HCT116 (cell line): ENCODE results near the gene IL17RB. TPM values are rescaled to one million over a fixed set of nuclear protein-coding genes. Genes with fewer than 3 reads are reported as not detected.

Source experiments
- ATAC-seq: fragments of 200-7000 bp; cut with Tn5 transposase; 2 replicates; pipeline ENCODE4 v1.9.1; 2020; ENCODE audit warnings: mild to moderate bottlenecking, moderate library complexity
- BruUV-seq: library from RNA; stranded (reverse); fragments of 400-500 nt; replicated peaks from 2 replicates; lab custom pipeline; 2021; lab: Mats Ljungman, UMichigan
- CTCF ChIA-PET: fragments of 300-600 bp; sonication (Branson Sonifier 250); formaldehyde crosslinking; loops from one replicate; lab custom pipeline; 2021; ENCODE audit warnings: antibody characterized with exemption; lab: Charles Lee
- POLR2A ChIA-PET: fragments of 300-600, 350-600 bp; sonication (Branson Sonifier 250); formaldehyde crosslinking; loops from one replicate; lab custom pipeline; 2021; ENCODE audit warnings: antibody characterized with exemption; lab: Charles Lee
- RAD21 ChIA-PET, 2 experiments: fragments of 300-600 bp; sonication (Branson Sonifier 250); formaldehyde crosslinking; loops; one replicate each; lab custom pipeline; 2023; ENCODE audit warnings: low total read pairs in 2 of 2; ENCODE audit not compliant: uncharacterized antibody in 2 of 2, unreplicated experiment in 2 of 2, low non-redundant PET in 1 of 2; lab: Charles Lee
- DNase-seq: peaks from one replicate; pipeline ENCODE4 v3.0.0-alpha.2; 2010; ENCODE audit warnings: low read depth, low spot score
- H2AFZ ChIP-seq: fragments of 200-600 bp; shearing (Covaris generic), sonication (generic); 2 replicates; pipeline ENCODE4 v1.6.1; 2017; ENCODE audit warnings: low read depth, mixed run types, mixed read lengths, antibody characterized with exemption, low read length; ENCODE audit not compliant: poor library complexity, severe bottlenecking
- H3K27ac ChIP-seq: 2 replicates; pipeline ENCODE4 v1.5.1; 2012; ENCODE audit warnings: low read depth, low read length
- H3K27me3 ChIP-seq: fragments of 200-600 bp; sonication (generic); 2 replicates; pipeline ENCODE4 v1.6.1; 2016; ENCODE audit warnings: mixed run types, low read length, mixed read lengths; ENCODE audit not compliant: insufficient read depth
- H3K36me3 ChIP-seq, 2 experiments: fragments of 200-500 bp in 1 of 2; fragments of 200-600 bp in 1 of 2; sonication (Bioruptor generic) in 1 of 2; sonication (generic) in 1 of 2; 2 replicates each; pipeline versions ENCODE4 v1.5.1 to v1.6.1; 2014 to 2016; ENCODE audit warnings: low read length in 2 of 2, inconsistent platforms in 1 of 2, mixed read lengths in 1 of 2, mixed run types in 1 of 2; ENCODE audit not compliant: insufficient read depth in 2 of 2, control insufficient read depth in 1 of 2
- H3K4me1 ChIP-seq, 2 experiments: fragments of 200-600 bp in 1 of 2; sonication (generic) in 1 of 2; 2 replicates each; pipeline versions ENCODE4 v1.5.1 to v1.6.1; 2012 to 2017; ENCODE audit warnings: low read length in 2 of 2, inconsistent platforms in 1 of 2, mild to moderate bottlenecking in 1 of 2, mixed read lengths in 1 of 2, mixed run types in 1 of 2, moderate library complexity in 1 of 2; ENCODE audit not compliant: insufficient read depth in 2 of 2, control insufficient read depth in 1 of 2
- H3K4me2 ChIP-seq: fragments of 200-600 bp; sonication (generic); 2 replicates; pipeline ENCODE4 v1.6.1; 2017; ENCODE audit warnings: mixed run types, low read length, mixed read lengths
- H3K4me3 ChIP-seq, 2 experiments: fragments of 200-600 bp in 1 of 2; sonication (generic) in 1 of 2; replicated peaks in 1 of 2; 2 replicates each; pipeline ENCODE4 v1.5.1; 2011 to 2016; ENCODE audit warnings: low read length in 2 of 2, control low read depth in 1 of 2, low read depth in 1 of 2, mild to moderate bottlenecking in 1 of 2, mixed read lengths in 1 of 2, mixed run types in 1 of 2
- H3K79me2 ChIP-seq: fragments of 200-600 bp; sonication (generic); 2 replicates; pipeline ENCODE4 v1.6.1; 2017; ENCODE audit warnings: mild to moderate bottlenecking, mixed run types, low read length, moderate library complexity, mixed read lengths; ENCODE audit not compliant: insufficient read depth
- H3K9ac ChIP-seq: fragments of 200-600 bp; sonication (generic); 2 replicates; pipeline ENCODE4 v1.6.1; 2016; ENCODE audit warnings: low read length, mixed read lengths
- H3K9me2 ChIP-seq: fragments of 200-600 bp; sonication (generic), shearing (Covaris generic); 2 replicates; pipeline ENCODE4 v1.6.1; 2017; ENCODE audit warnings: mixed run types, mild to moderate bottlenecking, moderate library complexity; ENCODE audit not compliant: insufficient read depth
- H3K9me3 ChIP-seq, 2 experiments: fragments of 200-500 bp in 1 of 2; fragments of 200-600 bp in 1 of 2; sonication (Bioruptor generic) in 1 of 2; sonication (generic) in 1 of 2; 2 replicates each; pipeline ENCODE4 v1.6.1; 2014 to 2017; ENCODE audit warnings: low read length in 2 of 2, mixed read lengths in 2 of 2, inconsistent platforms in 1 of 2, low read depth in 1 of 2, mild to moderate bottlenecking in 1 of 2, mixed run types in 1 of 2, moderate library complexity in 1 of 2; ENCODE audit not compliant: control insufficient read depth in 1 of 2, insufficient read depth in 1 of 2
- H4K20me1 ChIP-seq: fragments of 200-600 bp; sonication (generic), shearing (Covaris generic); 2 replicates; pipeline ENCODE4 v1.6.1; 2017; ENCODE audit warnings: mixed run types, mild to moderate bottlenecking, moderate library complexity; ENCODE audit not compliant: insufficient read depth
- CTCF ChIP-seq, 3 experiments: fragments of 200-600 bp in 1 of 3; sonication (generic) in 1 of 3; IDR thresholded peaks in 2 of 3; conservative IDR thresholded peaks in 1 of 3; 2 replicates each; pipeline ENCODE4 v1.5.1; 2012 to 2017; ENCODE audit warnings: low read depth in 2 of 3, low read length in 2 of 3, antibody characterized with exemption in 1 of 3, borderline replicate concordance in 1 of 3, control low read depth in 1 of 3, mild to moderate bottlenecking in 1 of 3, mixed read lengths in 1 of 3, mixed run types in 1 of 3, moderate library complexity in 1 of 3; ENCODE audit not compliant: insufficient read depth in 1 of 3
- EGR1 ChIP-seq: IDR thresholded peaks from 2 replicates; pipeline ENCODE4 v1.6.1; 2012; ENCODE audit warnings: low read depth
- JUND ChIP-seq: IDR thresholded peaks from 2 replicates; pipeline ENCODE4 v1.6.1; 2012
- POLR2A ChIP-seq: IDR thresholded peaks from 2 replicates; pipeline ENCODE4 v1.7.0; 2011; ENCODE audit warnings: borderline replicate concordance; ENCODE audit not compliant: insufficient read depth, insufficient read length; ENCODE audit errors: extremely low read depth
- REST ChIP-seq: IDR thresholded peaks from 2 replicates; pipeline ENCODE4 v1.6.1; 2012; ENCODE audit warnings: low read depth
- SP1 ChIP-seq: IDR thresholded peaks from 2 replicates; pipeline ENCODE4 v1.6.1; 2012; ENCODE audit warnings: low read depth
- YY1 ChIP-seq: IDR thresholded peaks from 2 replicates; pipeline ENCODE4 v1.6.1; 2011; ENCODE audit warnings: low read length, low read depth, moderate library complexity, mild to moderate bottlenecking; ENCODE audit not compliant: insufficient replicate concordance; ENCODE audit errors: extremely low read depth
- ZNF274 ChIP-seq: fragments of 200-500 bp; sonication (Bioruptor generic); IDR thresholded peaks from 2 replicates; pipeline ENCODE4 v1.6.1; 2014; ENCODE audit warnings: mild to moderate bottlenecking, low read depth, low read length, inconsistent platforms
- intact Hi-C: fragments of 100-400 bp; cut with micrococcal nuclease; formaldehyde crosslinking; loops from 2 replicates; pipeline ENCODE4 v1.10.0; 2022
- total RNA-seq: library from RNA; stranded (reverse); gene quantifications from one replicate; pipeline ENCODE4 v1.2.1, GENCODE V29; 2021; ENCODE audit not compliant: unreplicated experiment
- TF ChIP-seq, protein P1 (sequence below): IDR thresholded peaks from 2 replicates; pipeline ENCODE4 v1.6.1; 2012

IL17RB gene
- total RNA-seq, 1 experiment from 2014 or later, result 8.3 TPM

DNA sequence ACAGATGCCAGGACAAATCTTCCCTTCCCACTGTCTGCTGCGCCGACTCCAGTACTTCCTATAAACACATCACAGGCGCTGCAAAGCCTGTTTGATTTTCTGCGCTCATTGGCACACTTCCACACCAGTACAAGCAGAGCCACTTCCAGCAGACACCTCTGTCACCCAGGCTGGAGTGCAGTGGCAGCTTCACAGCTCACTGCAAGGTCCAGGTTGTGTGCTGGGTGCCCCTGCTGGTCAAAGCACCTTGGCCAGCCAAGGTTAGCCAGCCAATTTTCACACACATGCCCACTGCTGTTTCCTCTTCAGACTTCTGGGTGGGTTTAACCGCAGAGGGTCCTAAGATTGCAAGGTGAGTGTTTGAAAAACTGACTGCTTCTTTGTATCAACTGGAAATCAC lies 5.1 kb upstream of the IL17RB start:
- Histone ChIP-seq H3K36me3 (no peaks in the 10 kb centered on the region), H3K79me2 (no peaks in the 10 kb centered on the region), H4K20me1 (no peaks in the 10 kb centered on the region), H3K4me2 (no peak overlapping the region), H2AFZ (no peak overlapping the region), H3K4me3 (no peak overlapping the region), H3K27ac (no peak overlapping the region), H3K9ac (no peak overlapping the region), H3K9me3 (no peaks in the 10 kb centered on the region), H3K27me3 (no peaks in the 10 kb centered on the region), H3K4me1 (peaks cover 33 to 42% of the 10 kb centered on the region in 2 experiments), H3K9me2 (no peaks in the 10 kb centered on the region)
- no peak for ATAC-seq
- intact Hi-C loops, result no loop called here
- no TSS peak for BruUV-seq
- TF ChIP-seq YY1, result no peak
- TF ChIP-seq CTCF (IDR thresholded peaks at IDR 0.05 in 2 of 3, conservative IDR thresholded peaks at IDR 0.05 in 1 of 3; ENCODE audit: borderline replicate concordance in 1 of 3, insufficient read depth in 1 of 3, low read depth in 2 of 3, low read length in 2 of 3), result peak in 1 of 3 experiments; percentile 13; a peak in 1 of 6 replicates
- POLR2A ChIA-PET, result no interaction called here
- DNase-seq, result no peak
- CTCF ChIA-PET, result interaction anchor here (1.2 kb wide), 1 partner anchor 51 kb away, joined by 3 read pairs; the partner anchor contains the start of gene SELENOK
- RAD21 ChIA-PET, result no interaction called here

DNA sequence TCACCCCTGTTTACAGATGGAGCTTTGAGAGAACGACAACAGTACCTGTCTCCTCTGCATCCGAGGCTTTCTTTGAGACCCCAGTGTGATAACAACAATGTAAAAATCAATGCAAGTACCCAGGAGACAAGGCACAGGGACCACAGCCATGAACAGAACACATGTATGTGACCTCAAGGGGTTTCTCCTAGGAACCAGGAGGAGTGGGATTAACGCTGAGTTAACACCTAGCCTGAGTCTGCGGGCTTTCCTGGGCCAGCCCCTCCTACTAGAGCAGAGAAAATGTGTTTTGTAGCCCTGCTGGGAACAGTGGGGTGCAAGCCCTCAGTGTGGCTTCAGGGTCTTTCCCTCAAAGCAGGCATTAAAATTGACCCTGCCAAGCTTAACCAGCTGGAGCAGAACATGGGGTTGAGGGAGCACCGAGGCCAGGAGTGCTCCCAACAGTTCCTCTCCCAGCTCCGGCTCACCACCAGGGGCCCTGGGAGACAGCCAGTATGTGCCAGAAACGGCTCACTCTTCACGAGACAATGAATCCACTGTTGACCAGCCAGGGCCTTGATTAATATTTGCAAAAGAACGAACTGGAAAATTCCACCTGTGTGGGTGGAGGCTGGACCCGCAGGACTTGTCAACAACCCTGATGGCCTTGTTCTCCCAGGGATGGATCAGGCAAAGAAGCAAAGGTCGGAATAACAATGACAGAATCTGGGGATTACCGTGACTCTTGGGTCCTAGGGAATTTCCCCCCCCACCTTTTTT lies 3.8 kb upstream of the IL17RB start:
- peaks cover 39 to 51% of the 10 kb centered on the region in 2 experiments for H3K4me1 ChIP-seq
- ChIA-PET POLR2A (no interaction called here), CTCF (no interaction called here), RAD21 (no interaction called here)
- BruUV-seq, result no TSS peak
- no peaks in the 10 kb centered on the region for H4K20me1 ChIP-seq
- peak; percentile 15 for ATAC-seq
- peaks cover 6% of the 10 kb centered on the region; the same call in 1 of the 2 replicates for H3K79me2 ChIP-seq
- H3K27me3 ChIP-seq, result no peaks in the 10 kb centered on the region
- H3K4me3 ChIP-seq, result no peak overlapping the region
- peak overlapping the region; percentile 28; the same call in 1 of the 2 replicates for H3K9ac ChIP-seq
- peak; percentile 57 for DNase-seq
- intact Hi-C loops, result no loop called here
- no peaks in the 10 kb centered on the region for H3K36me3 ChIP-seq
- H3K9me3 ChIP-seq, result no peaks in the 10 kb centered on the region
- H2AFZ ChIP-seq, result no peak overlapping the region
- H3K27ac ChIP-seq, result peak overlapping the region; percentile 65
- H3K9me2 ChIP-seq, result no peaks in the 10 kb centered on the region
- H3K4me2 ChIP-seq, result peak overlapping the region; percentile 38
- TF ChIP-seq SP1 (peak; percentile 34; the same call in 1 of the 2 replicates), YY1 (no peak), JUND (no peak), EGR1 (peak; percentile 80), REST (no peak), ZNF274 (no peak), POLR2A (no peak)
- TF ChIP-seq, protein P1, sequence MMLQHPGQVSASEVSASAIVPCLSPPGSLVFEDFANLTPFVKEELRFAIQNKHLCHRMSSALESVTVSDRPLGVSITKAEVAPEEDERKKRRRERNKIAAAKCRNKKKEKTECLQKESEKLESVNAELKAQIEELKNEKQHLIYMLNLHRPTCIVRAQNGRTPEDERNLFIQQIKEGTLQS, result no peak
